Limb (tissue), 2 donors: Measurements from ENCODE around the gene TP63.

Source experiments
- DNase-seq, 2 donors: peaks; one replicate each; pipeline ENCODE4 v3.0.0-alpha.2; 2016; ENCODE audit errors: extremely low spot score in 2 of 2

TP63 gene

GRCh38 chr3:189683546-189684255, 52.5 kb downstream of the TP63 start:
- no peak for DNase-seq

GRCh38 chr3:189684317-189684716, 53.1 kb downstream of the TP63 start:
- DNase-seq = no peak

GRCh38 chr3:189685291-189685690, 54.1 kb downstream of the TP63 start:
- no peak for DNase-seq

- DNase-seq = no peak
Measured at GRCh38 chr3:189685860-189686259, 54.7 kb downstream of the TP63 start.

- no peak for DNase-seq
Measured at GRCh38 chr3:189687475-189687874, 56.3 kb downstream of the TP63 start.

GRCh38 chr3:189688262-189688661, 57.1 kb downstream of the TP63 start:
- no peak for DNase-seq

- DNase-seq = no peak
Measured at GRCh38 chr3:189689625-189690024, 58.4 kb downstream of the TP63 start.

GRCh38 chr3:189690237-189690636, 59.0 kb downstream of the TP63 start:
- no peak for DNase-seq

GRCh38 chr3:189690672-189691071, 59.5 kb downstream of the TP63 start:
- no peak for DNase-seq

GRCh38 chr3:189695400-189695799, 64.2 kb downstream of the TP63 start:
- DNase-seq = no peak

- no peak for DNase-seq
Measured at GRCh38 chr3:189698811-189699210, 67.6 kb downstream of the TP63 start.

- no peak for DNase-seq
Measured at GRCh38 chr3:189699885-189700284, 68.7 kb downstream of the TP63 start.

- no peak for DNase-seq
Measured at GRCh38 chr3:189702066-189702646, 71.0 kb downstream of the TP63 start.

- no peak for DNase-seq
Measured at GRCh38 chr3:189703865-189704264, 72.7 kb downstream of the TP63 start.

GRCh38 chr3:189708375-189708774, 77.2 kb downstream of the TP63 start:
- no peak for DNase-seq

- DNase-seq = peak; percentile 69 to 94
Measured at GRCh38 chr3:189710620-189711402, 79.6 kb downstream of the TP63 start.

GRCh38 chr3:189712906-189713483, 81.8 kb downstream of the TP63 start:
- no peak for DNase-seq

GRCh38 chr3:189714991-189715961, 84.1 kb downstream of the TP63 start:
- DNase-seq = no peak

- DNase-seq = no peak
Measured at GRCh38 chr3:189718215-189718614, 87.0 kb downstream of the TP63 start.

GRCh38 chr3:189720736-189721417, 89.7 kb downstream of the TP63 start:
- no peak for DNase-seq
